ENCODE data around the gene RPUSD3.
"Not testable (repeated sequence)": the region's sequence is repeated elsewhere in the genome, so short reads cannot be mapped to it uniquely, and the experiment has no call there.

RPUSD3 gene

DNA sequence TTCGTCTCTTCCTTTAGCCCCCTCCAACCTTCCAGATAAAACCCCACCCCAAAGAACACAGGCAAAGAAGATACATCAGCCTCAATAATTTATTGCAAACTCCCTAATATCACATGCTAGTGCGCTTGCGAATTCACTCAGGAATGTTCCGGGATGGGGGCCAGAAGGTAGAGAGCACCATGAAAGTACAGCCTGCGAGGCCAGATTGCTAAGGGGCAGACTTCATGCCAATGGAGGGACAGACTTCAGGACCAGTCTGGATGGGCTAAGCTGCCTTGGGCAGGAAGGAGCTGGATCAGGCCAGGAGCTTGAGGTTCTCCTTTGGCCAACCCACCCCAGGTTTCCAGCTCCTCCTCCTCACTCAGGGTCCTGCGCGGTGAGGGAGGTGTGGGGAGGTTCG lies 22.8 kb upstream of the RPUSD3 start:
- H3K27me3 ChIP-seq (ENCODE audit: low read length) = no peaks in the 10 kb centered on the region
- no peak overlapping the region for H3K4me3 ChIP-seq (ENCODE audit: insufficient read depth, low read length, poor library complexity, severe bottlenecking)
- TF ChIP-seq, protein P1, sequence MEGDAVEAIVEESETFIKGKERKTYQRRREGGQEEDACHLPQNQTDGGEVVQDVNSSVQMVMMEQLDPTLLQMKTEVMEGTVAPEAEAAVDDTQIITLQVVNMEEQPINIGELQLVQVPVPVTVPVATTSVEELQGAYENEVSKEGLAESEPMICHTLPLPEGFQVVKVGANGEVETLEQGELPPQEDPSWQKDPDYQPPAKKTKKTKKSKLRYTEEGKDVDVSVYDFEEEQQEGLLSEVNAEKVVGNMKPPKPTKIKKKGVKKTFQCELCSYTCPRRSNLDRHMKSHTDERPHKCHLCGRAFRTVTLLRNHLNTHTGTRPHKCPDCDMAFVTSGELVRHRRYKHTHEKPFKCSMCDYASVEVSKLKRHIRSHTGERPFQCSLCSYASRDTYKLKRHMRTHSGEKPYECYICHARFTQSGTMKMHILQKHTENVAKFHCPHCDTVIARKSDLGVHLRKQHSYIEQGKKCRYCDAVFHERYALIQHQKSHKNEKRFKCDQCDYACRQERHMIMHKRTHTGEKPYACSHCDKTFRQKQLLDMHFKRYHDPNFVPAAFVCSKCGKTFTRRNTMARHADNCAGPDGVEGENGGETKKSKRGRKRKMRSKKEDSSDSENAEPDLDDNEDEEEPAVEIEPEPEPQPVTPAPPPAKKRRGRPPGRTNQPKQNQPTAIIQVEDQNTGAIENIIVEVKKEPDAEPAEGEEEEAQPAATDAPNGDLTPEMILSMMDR (IDR thresholded peaks at IDR 0.05; ENCODE audit: insufficient read depth, low read length, poor library complexity, severe bottlenecking) = no peak
- no peak for TF ChIP-seq EZH2phosphoT487 (conservative IDR thresholded peaks at IDR 0.05; ENCODE audit: low read length)
- no peaks in the 10 kb centered on the region for H3K79me2 ChIP-seq (ENCODE audit: insufficient read depth, low read length)
- no peaks in the 10 kb centered on the region for H3K9me3 ChIP-seq (ENCODE audit: insufficient read depth, low read length)
- no peak overlapping the region for H3K9ac ChIP-seq (ENCODE audit: low read length)
- H2AFZ ChIP-seq (ENCODE audit: low read depth, low read length, severe bottlenecking) = no peak overlapping the region
- no peaks in the 10 kb centered on the region for H3F3A ChIP-seq (ENCODE audit: insufficient read depth)
- no peak overlapping the region for H3K4me2 ChIP-seq (ENCODE audit: low read depth, low read length, poor library complexity, severe bottlenecking)
- H3K27ac ChIP-seq (ENCODE audit: low read depth, low read length) = no peak overlapping the region
- H4K20me1 ChIP-seq (ENCODE audit: low read depth, low read length) = no peaks in the 10 kb centered on the region
- H3K36me3 ChIP-seq (ENCODE audit: low read length) = no peaks in the 10 kb centered on the region
- no peaks in the 10 kb centered on the region for H3K9me2 ChIP-seq (replicated peaks; ENCODE audit: insufficient read depth, low read length)

DNA sequence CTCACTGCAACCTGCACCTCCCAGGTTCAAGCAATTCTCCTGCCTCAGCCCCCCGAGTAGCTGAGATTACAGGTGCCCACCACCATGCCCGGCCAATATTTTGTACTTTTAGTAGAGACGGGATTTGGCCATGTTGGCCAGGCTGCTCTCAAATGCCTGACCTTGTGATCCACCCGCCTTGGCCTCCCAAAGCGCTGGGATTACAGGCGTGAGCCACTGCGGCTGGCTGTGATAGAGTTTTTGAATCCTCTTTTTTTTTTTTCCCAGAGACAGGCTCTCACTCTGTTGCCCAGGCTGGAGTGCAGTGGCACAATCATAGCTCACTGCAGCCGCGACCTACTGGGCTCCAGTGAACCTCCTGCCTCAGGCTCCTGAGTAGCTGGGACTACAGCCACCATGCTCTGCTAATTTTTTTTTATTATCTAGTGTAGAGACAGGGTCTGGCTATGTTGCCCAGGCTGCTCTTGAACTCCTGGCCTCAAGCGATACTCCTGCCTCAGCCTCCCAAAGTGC lies 21.4 kb upstream of the RPUSD3 start:
- not testable (repeated sequence) for H3K27ac ChIP-seq (ENCODE audit: low read depth, low read length); H3K9ac ChIP-seq (ENCODE audit: low read length); H3K9me2 ChIP-seq (replicated peaks; ENCODE audit: insufficient read depth, low read length); H3K9me3 ChIP-seq (ENCODE audit: insufficient read depth, low read length); H3K27me3 ChIP-seq (ENCODE audit: low read length); H3F3A ChIP-seq (ENCODE audit: insufficient read depth); H3K79me2 ChIP-seq (ENCODE audit: insufficient read depth, low read length); H3K4me3 ChIP-seq (ENCODE audit: insufficient read depth, low read length, poor library complexity, severe bottlenecking); H2AFZ ChIP-seq (ENCODE audit: low read depth, low read length, severe bottlenecking); H3K4me2 ChIP-seq (ENCODE audit: low read depth, low read length, poor library complexity, severe bottlenecking); H3K36me3 ChIP-seq (ENCODE audit: low read length); H4K20me1 ChIP-seq (ENCODE audit: low read depth, low read length)

DNA sequence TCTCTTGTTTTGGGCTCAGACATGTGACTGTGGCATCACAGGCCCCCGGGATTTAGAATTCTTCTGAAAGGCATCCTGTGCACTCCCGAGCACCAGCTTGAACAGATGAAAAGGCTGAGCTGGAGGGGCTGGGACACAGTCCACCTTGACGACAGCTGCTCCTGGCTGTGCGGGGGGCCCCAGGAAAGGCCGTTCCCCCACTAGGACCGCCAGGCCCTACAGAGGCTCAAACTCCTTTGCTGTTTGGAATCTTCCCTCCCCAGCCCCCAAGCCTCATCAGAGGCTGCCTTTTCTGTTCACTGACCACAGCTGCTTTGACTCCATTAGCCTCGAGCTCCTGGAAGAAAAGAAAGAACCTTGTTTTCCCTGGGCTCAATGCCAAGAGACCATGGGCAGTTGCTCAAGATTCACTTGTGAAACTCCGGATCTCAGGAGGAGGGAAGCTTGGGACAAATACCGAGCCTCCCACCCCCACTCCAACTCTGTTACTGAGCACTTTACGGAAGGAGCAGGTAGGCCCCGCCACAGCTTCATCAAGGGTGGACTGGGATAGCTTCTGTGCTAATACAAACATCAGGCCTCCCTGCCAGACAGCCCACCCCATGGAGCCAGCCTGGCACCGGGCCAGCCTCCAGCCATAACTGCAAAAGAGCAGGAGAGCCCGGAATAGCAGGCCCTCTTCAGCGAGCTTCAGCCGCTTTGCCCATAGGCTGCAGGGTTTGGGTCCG lies 20.6 kb upstream of the RPUSD3 start:
- no peaks in the 10 kb centered on the region for H3K79me2 ChIP-seq (ENCODE audit: insufficient read depth, low read length)
- H3K27ac ChIP-seq (ENCODE audit: low read depth, low read length) = no peak overlapping the region
- no peak overlapping the region for H2AFZ ChIP-seq (ENCODE audit: low read depth, low read length, severe bottlenecking)
- no peaks in the 10 kb centered on the region for H3K36me3 ChIP-seq (ENCODE audit: low read length)
- H3K9me2 ChIP-seq (replicated peaks; ENCODE audit: insufficient read depth, low read length) = no peaks in the 10 kb centered on the region
- H4K20me1 ChIP-seq (ENCODE audit: low read depth, low read length) = no peaks in the 10 kb centered on the region
- no peaks in the 10 kb centered on the region for H3K27me3 ChIP-seq (ENCODE audit: low read length)
- no peak overlapping the region for H3K4me2 ChIP-seq (ENCODE audit: low read depth, low read length, poor library complexity, severe bottlenecking)
- no peak for TF ChIP-seq EZH2phosphoT487 (conservative IDR thresholded peaks at IDR 0.05; ENCODE audit: low read length)
- TF ChIP-seq, protein P1 (IDR thresholded peaks at IDR 0.05; ENCODE audit: insufficient read depth, low read length, poor library complexity, severe bottlenecking) = no peak
- no peak overlapping the region for H3K9ac ChIP-seq (ENCODE audit: low read length)
- no peak overlapping the region for H3K4me3 ChIP-seq (ENCODE audit: insufficient read depth, low read length, poor library complexity, severe bottlenecking)
- no peaks in the 10 kb centered on the region for H3K9me3 ChIP-seq (ENCODE audit: insufficient read depth, low read length)
- H3F3A ChIP-seq (ENCODE audit: insufficient read depth) = no peaks in the 10 kb centered on the region

DNA sequence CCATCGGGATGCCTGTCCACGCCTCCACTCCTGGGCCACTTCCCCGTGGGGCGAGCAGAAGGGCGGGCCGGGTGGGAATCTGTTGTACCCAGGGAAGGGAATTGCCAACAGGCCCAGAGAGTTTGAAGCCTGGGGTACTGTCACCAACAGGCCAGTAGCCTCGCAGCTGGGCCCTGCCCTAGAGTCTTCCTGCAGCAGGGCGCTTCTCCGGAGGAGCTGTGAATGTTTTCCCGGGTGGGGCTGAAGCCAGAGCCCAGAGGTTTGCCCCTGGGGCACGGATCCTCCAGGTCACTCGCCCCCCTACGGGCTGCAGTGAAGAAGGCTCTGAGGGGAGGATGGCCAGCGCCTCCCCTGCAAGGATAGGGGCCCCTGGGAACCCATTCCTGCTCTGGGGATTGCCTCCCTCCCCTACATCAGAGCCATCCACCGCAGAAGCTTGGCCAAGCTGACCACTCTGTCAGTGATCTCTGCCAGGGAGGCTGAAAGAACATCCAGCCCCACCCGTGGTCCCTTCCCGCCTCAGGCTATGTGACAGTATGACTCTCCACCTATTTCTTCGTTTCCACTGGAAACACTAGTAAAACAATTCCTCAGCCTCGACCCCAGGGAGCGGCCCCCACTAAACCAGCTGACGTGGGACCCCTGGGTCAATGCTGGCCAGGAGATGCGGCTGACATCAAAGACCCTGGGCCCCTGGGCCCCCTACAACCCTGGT lies 19.4 kb upstream of the RPUSD3 start:
- Histone ChIP-seq H3K36me3 (ENCODE audit: low read length) (no peaks in the 10 kb centered on the region), H3K4me2 (ENCODE audit: low read depth, low read length, poor library complexity, severe bottlenecking) (no peak overlapping the region), H3K4me3 (ENCODE audit: insufficient read depth, low read length, poor library complexity, severe bottlenecking) (no peak overlapping the region), H3K27ac (ENCODE audit: low read depth, low read length) (no peak overlapping the region), H3K9me2 (replicated peaks; ENCODE audit: insufficient read depth, low read length) (no peaks in the 10 kb centered on the region), H3K9ac (ENCODE audit: low read length) (no peak overlapping the region), H2AFZ (ENCODE audit: low read depth, low read length, severe bottlenecking) (no peak overlapping the region), H3F3A (ENCODE audit: insufficient read depth) (no peaks in the 10 kb centered on the region), H3K9me3 (ENCODE audit: insufficient read depth, low read length) (no peaks in the 10 kb centered on the region), H3K27me3 (ENCODE audit: low read length) (no peaks in the 10 kb centered on the region), H4K20me1 (ENCODE audit: low read depth, low read length) (no peaks in the 10 kb centered on the region), H3K79me2 (ENCODE audit: insufficient read depth, low read length) (no peaks in the 10 kb centered on the region)
- no peak for TF ChIP-seq EZH2phosphoT487 (conservative IDR thresholded peaks at IDR 0.05; ENCODE audit: low read length)
- TF ChIP-seq, protein P1 (IDR thresholded peaks at IDR 0.05; ENCODE audit: insufficient read depth, low read length, poor library complexity, severe bottlenecking) = no peak
